ENCODE results near the gene RGL3.
"Not testable (repeated sequence)": the region's sequence is repeated elsewhere in the genome, so short reads cannot be mapped to it uniquely, and the experiment has no call there.

RGL3 gene

DNA sequence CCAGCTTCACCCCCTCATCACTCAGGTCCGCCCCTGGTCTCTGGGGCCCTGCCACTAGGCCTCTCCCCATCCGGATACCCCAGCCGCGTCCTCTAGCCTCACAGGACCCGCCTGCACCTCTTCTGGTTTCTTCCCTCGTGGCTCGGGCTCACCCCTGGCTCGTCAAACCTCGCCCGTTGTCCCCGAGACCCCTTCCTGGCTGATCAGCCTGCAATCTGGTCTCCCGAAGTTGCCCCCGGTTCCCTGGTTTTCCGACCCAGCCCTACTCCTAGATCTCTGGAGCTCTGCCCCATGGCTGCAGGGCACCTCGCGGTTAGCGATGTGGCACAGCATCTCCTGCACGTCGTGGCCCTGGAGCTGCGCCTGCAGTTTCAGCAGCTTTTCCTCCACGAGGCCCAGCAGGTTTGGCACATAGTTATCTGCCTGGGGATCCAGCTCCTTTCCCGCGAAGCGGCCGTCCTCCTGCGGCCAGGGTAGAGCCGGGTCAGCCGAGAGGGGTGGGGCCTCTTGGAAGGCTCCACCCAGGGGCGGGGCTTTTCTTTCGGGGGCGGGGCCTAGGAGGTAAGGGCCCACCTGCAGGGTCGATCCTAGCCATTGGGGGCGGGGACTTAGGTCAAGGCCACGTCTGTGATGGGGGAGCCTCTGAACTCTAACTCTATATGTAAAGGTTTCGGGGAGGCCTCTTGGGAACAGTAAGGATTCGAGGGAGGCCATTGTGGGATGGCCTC is 2.4 kb upstream of the RGL3 start:
- DNase-seq (ENCODE audit: low spot score): peak; percentile 24

GRCh38 chr19:11420429-11421370 is 1.6 kb upstream of the RGL3 start:
- no peak for DNase-seq (ENCODE audit: low spot score)

DNA sequence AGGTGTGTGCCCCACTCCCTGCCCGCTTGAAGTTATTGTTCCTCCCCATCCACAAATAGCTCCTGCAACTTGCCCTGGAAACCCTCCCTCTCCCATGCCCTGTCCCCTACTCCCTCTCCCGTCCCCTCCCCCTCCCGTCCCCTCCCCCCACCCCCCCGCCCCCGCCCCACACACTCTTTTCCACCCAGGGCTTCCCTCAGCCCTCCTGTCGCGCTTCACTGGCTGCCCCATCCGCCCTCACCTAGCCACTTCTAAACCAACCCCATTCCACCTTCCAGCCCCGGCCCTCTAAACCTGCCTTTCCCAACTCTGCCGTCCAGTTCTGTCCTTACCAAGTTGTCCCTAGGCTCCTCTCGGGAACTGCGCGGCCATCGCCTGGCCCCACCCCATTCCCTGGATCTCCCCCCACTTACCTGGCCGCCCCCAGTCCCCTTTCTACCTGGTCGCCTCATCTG is 993 bp downstream of the RGL3 start:
- no peak for DNase-seq (ENCODE audit: low spot score)

GRCh38 chr19:11416346-11417052 is 2.6 kb downstream of the RGL3 start:
- DNase-seq (ENCODE audit: low spot score): no peak

- DNase-seq (ENCODE audit: low spot score): no peak
Measured at GRCh38 chr19:11414544-11414943, 4.6 kb downstream of the RGL3 start.

DNA sequence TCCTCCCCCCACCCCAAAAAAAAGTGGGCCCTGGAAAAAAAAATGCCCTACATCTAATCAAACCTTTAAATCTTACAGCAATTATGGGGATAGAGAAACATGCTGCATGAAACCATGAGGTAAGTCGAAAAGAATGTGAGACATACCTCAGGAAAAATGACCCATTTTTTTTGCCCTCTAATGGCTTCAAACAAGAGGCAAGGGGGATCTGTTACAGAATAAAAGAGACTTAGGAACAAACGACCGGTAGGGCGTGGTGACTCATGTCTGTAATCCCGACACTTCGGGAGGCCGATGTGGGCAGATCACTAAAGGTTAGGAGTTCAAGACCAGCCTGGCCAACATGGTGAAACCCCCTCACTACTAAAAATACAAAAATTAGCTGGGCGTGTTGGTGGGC is 8.4 kb downstream of the RGL3 start:
- DNase-seq (ENCODE audit: low spot score): no peak

GRCh38 chr19:11408591-11408990 is 10.5 kb downstream of the RGL3 start:
- DNase-seq (ENCODE audit: low spot score): no peak

DNA sequence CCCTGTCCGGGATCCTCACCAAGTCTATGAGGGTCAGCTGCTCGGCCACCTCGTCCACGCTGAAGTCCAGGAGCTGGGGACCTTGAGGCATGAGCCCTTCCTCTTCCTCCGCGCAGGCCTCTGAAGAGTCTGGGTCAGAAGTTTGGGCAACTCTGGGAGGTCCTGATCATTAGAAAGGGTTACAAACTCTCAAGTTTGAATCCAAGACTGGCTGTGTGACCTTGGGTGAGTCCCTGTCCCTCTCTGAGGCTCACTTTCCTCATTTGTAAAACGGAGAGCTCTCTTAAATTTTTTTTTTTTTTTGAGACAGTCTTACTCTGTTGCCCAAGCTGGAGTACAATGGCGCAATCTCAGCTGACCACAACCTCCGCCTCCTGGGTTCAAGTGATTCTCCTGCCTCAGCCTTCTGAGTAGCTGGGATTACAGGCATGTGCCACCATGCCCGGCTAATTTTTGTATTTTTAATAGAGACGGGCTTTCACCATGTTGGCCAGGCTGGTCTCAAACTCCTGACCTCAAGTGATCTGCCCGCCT is 12.3 kb downstream of the RGL3 start:
- DNase-seq (ENCODE audit: low spot score): not testable (repeated sequence)

- peak; percentile 41 for DNase-seq (ENCODE audit: low spot score)
Measured at GRCh38 chr19:11405846-11406643, 13.1 kb downstream of the RGL3 start.

- DNase-seq (ENCODE audit: low spot score): no peak
Measured at GRCh38 chr19:11404588-11405222, 14.4 kb downstream of the RGL3 start.

DNA sequence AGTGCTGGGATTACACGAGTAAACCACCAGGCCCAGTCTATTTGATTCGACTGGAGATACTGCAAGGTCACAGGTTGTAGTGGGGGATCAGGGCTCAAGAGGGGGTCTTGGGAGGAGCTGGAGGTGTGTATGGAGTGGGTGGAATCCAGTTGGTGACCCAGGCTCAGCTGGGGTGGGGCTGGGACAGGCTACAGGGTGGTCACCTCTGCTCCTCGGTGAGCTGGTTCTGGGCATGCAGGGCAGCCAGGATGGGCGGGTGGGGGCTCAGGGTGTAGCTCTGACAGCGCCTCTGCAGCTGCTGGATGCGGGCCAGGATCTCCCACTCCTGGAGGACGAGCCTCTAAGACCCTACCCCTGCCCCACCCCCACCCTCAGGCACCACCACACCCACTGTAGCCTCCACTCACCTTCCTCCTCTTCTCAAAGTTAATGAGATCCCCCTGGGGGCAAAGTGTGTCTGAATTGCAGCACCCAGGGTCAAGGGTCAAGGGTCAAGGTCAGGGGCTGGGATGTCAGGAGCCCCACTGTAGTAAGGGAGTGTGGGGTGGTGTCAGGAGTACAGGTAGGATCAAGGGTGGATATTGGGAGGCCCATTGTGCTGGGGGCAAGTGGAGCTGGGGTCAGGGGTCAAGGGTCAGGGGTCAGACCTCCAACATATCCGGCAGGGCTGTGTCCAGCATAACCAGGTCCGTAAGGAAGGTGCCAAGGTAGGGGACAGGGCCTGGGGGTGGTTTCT is 17.1 kb downstream of the RGL3 start:
- DNase-seq (ENCODE audit: low spot score): no peak

- DNase-seq (ENCODE audit: low spot score): no peak
Measured at GRCh38 chr19:11400798-11401197, 18.3 kb downstream of the RGL3 start.

- DNase-seq (ENCODE audit: low spot score): no peak
Measured at GRCh38 chr19:11399667-11400066, 19.4 kb downstream of the RGL3 start.

DNA sequence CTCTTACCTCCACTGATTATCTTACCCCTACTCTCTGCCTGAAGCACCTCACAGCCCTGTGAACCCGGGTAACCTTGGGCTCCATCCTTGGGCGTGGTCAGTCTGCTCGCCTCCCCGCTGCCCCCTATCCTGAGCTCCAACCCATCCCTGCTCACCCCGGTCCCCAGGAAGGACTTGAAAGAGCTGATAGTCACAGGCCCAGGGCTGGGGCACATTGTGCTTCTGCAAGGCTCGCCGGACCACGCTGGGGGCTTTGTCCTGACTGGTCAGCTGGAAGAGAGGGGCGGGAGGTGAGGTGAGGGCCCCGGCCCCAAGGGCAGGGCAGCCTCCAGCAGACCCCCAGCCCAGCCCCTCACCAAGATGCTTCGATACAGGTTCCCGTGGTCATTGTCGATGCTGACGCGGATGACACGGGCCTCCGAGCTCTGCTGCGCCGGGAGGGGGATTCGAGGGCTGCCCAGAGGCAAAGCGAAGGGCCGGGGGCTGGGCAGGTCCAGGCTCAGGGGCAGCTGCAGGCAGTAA is 22.0 kb downstream of the RGL3 start:
- no peak for DNase-seq (ENCODE audit: low spot score)

GRCh38 chr19:11390933-11391680 is 28.0 kb downstream of the RGL3 start:
- DNase-seq (ENCODE audit: low spot score): no peak

- DNase-seq (ENCODE audit: low spot score): no peak
Measured at GRCh38 chr19:11390359-11390758, 28.8 kb downstream of the RGL3 start.

DNA sequence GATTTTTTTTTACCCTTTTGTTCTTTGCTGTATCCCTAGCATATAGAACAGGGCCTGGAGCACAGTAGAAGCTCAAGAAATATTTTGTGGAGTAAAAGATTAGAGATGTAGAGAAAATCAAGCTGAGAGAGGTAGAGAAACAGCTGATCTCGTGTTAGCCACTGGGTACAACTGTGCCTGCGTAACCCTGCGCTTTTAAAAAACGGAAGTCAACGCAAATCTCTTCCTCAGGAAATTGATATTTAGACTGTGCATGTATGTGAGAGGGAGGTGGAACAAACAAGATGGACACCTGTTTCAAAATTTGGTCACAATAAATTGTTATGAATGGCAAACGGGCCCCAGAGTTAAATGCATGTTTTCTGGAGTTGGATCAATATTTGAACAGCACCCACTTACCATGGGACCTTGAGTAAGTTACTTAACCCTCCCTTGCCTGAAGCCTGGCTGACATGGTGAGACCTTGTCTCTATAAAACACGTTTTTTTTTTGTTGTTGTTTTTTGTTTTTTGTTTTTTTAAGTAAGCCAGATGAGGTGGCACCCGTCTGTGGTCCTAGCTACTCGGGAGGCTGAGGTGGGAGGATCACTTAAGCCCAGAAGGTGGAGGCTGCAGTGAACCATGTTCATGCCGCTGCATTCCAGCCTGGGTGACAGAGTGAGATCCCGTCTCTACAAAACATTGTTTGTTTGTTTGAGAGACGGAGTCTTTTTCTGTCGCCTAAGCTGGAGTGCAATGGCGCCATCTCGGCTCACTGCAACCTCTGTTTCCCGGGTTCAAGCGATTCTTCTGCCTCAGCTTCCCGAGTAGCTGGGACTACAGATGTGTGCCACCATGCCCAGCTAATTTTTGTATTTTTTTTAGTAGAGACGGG is 31.7 kb downstream of the RGL3 start:
- DNase-seq (ENCODE audit: low spot score): no peak

- no peak for DNase-seq (ENCODE audit: low spot score)
Measured at GRCh38 chr19:11384778-11385129, 34.4 kb downstream of the RGL3 start.
